HG02642 (cell line): Measurements from ENCODE around the gene OR13C4.
"Not testable (repeated sequence)": the region's sequence is repeated elsewhere in the genome, so short reads cannot be mapped to it uniquely, and the experiment has no call there.

Experiments
- ATAC-seq: cut with Tn5 transposase; IDR thresholded peaks from one replicate; pipeline ENCODE4 v1.9.1; 2021; ENCODE audit warnings: mild to moderate bottlenecking; ENCODE audit not compliant: unreplicated experiment, poor library complexity

Gene OR13C4

DNA sequence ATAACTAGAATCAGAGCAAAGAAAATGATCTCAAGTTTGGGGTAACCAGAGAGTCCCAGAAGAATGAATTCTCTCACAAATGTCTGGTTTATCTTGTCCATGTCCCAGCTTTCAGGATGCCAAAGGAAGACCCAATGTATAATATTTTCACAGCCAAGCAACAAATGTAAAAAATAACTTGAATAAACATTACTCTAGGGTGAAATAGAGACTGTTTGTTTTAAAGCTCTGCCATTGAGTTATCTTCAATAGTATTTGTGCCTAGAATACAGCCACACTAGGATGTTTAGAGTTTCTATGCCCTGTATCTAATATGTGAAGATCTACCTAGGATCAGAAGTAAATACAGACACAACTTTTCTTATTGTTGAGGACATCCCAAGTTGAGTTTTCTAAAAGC, at the start of gene OR13C4:
Gene OR13C4 (minus strand): TSS at position 101 of the 400 bp plus-strand sequence. CDS start 0 bp downstream, at position 101.
- ATAC-seq: no peak

DNA sequence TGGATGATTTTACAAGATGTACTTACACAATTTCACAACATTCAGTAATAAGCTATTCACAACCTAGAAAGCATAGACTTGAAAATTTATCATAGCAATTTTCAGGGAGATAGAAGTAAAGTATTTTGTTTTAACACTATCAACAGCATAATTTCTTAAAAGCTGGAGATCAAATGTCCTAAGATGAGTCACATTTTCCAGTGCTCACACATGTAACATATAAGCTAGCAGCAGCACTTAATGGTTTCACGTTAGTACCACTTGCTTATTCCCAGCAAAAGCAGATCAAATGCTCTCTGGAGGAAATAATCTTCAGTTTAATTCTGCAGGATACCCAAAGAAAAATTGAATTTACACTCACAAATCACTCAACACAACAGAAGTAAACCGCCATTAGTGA, 48.4 kb upstream of the OR13C4 start:
- no peak for ATAC-seq

DNA sequence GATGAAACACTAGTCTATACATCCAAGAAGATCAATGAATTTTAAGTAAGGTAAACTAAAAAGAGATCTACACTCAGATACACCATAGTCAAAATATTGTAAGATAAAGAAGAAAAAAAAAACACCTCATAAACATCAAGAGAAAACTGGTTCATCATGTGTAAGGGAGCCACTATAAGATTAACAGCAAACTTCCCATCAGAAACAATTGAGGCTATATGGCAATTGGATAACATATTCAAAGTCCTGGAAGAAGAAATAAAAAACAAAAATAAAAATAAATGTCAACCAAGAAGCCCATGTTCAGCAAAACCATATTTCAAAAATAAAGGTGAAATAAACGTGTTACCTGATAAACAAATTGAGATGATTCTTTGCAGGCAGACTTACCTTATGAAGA, 45.6 kb upstream of the OR13C4 start:
- no peak for ATAC-seq

DNA sequence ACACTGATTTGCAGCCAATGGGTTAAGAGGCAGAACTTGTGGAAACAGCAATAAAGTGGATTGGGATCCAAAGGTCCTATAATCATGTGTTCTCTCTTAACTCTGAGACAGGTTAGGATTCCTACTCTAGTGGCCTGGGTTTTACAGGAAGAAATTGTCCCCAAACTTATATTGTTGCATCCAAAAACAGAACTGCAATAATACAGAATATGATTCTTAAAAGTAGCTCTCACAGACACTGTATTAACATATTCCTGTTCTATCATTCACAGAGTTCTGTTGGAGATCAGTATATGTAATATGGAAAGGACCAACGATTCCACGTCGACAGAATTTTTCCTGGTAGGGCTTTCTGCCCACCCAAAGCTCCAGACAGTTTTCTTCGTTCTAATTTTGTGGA, 41.9 kb upstream of the OR13C4 start, which contains the start of gene OR13C8:
Gene OR13C8 (plus strand): TSS at position 301 of the 400 bp plus-strand sequence. CDS start 0 bp downstream, at position 301.
- no peak for ATAC-seq

DNA sequence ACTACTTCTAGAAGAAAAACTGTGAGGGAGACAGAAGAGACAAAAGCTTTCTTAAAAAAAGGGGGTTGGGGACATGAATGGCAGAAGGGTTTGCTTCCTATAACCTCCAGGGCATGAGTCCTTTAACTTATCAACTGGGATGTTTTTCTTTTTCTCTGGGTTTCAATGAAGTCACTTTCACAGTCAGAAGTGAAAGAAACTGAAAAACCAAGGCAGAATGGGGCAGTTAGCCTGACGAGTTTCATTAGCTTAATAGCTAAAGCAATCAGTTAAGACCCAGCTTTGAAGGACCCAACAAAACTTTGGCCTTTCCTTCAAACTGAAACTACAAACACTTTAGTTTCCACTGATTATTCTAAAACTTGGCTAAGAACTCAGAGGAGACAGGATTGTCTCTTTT, 37.3 kb upstream of the OR13C4 start:
- ATAC-seq: no peak

DNA sequence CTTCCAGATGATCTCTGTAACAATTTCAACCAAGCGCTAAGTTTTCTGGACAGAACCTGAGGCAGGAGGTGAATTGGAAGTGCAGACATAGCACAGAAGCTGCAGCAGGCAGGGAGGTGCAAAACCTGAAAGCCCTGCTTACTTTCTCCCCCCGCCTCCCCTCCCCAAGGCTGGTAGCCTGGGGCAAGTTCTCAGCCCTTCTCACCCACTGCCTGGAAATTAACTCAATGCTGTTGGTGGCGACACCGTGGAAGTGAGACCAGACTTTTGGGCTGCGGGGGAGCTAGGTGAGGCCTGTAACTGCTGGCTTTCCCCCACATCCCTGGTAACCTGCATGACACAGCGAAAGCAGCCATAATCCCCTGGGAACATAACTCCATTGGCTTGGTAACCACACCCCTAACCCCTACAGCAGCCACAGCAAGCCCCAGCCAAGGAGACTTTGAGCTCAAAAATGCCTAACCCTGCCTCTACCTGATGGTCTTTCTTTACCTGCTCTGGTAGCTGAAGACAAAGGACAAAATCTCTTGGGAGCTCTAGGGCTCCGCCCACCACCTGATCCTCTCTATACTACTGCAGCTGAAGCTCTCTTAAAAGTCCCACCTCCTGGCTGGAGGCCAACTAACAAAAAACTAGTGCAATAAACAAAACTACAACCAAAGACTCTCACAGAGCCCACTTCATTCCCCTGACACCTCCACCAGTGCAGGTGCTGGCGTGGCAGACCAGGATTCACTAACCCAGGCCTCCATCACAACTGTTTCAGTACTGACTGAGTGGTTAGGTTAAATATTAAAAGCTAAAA, 30.0 kb upstream of the OR13C4 start:
- no peak for ATAC-seq

DNA sequence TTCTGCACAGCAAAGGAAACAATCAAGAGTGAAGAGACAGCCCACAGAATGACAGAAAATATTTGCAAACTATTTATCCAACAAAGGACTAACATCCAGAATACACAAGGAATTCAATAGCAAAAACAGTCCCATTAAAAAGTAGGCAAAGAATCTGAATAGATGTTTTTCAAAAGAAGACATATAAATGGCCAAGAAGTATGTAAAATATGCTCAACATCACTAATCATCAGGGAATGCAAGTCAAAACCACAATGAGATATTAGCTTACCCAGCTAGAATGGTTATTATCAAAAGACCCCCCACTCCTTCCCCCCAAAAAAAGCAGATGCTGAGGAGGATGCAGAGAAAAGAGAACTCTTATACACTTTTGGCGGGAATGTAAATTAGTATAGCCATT, 28.5 kb upstream of the OR13C4 start:
- ATAC-seq: no peak

DNA sequence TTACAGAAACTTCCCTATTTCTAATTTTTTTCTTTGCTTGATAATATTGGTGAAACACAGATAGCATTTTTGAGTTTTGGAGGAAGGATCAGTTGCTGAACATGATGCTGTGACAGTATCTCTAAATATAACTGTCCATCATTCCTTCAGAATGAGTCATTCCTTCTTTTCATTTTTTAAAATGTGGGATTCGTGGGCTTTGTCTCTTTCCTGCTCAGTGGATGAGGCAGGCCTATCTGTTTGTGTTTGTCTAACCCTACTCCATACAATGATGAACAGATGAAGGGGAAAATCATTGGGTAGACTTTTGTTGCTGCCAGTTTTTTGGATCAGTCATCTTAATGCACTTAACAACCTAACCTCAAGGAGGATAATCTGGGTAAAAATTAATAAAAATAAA, 26.3 kb upstream of the OR13C4 start:
- ATAC-seq: no peak

DNA sequence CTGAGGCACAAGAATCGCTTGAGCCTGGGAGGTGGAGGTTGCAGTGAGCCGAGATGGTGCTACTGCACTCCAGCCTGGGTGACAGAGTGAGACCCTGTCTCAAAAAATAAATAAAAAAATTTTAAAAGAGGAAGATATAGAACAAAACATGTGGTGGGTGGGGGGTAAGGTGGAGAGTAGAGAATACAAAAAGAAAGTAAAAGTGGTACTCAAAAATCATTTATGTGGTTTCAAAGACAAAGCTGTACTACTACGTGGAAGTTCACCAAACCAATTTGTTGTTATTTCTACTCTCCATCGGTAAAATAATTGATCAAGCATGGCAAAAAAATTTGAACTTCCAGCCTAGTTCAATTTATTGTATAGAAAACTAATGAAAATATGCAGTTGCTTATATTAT, 17.6 kb upstream of the OR13C4 start:
- no peak for ATAC-seq

DNA sequence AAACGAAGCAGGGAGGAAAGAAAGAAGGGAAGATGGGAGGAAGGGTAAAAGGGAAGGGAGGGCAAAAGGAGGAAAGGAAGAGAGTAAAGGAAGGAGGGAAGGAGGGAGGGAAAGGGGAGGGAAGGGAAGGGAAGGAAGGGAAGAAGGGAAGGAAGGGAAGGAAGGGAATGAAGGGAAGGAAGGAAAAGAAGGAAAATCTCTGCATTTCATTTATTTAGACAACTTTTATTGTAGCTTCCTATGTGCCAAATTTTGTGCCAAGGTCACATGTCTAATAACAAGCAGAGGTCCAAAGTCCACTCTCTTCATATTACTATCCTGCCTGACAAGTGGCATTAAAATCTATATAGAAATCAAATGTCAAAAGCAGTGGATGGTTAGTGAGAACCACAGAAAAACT, 12.3 kb upstream of the OR13C4 start:
- ATAC-seq: no peak

DNA sequence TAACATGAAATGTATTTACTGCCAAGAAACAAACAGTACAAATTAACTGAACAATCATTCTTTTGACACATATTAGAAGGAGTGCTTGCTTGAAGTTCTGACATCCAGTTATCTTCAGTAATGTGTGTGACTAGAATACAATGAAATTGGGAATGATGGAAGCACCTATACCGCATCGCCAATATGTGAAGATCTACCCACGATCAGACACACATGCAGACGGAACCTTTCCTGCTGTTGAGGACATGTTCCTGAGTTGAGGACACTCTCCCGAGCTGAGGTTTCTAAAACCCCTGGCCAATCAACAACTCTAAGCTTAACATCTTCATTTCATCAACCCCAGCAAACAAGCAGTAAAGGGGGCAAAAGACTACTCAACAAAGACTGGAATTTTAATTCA, 9.7 kb upstream of the OR13C4 start, which contains the start of gene OR13C3:
Gene OR13C3 (minus strand): TSS at position 101 of the 400 bp plus-strand sequence. CDS start 133 bp downstream, outside the sequence.
- ATAC-seq: no peak

DNA sequence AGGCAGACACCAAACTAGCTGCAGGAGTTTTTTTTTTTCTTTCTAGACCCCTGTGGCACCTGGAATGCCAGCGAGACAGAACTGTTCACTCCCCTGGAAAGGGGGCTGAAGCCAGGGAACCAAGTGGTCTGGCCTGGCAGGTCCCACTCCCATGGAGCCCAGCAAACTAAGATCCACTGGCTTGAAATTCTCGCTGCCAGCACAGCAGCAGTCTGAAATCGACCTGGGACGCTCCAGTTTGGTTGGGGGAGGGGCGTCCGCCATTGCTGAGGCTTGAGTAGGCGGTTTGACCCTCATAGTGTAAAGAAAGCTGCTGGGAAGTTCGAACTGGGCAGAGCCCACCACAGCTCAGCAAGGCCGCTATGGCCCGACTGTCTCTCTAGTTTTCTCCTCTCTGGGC, 6.8 kb downstream of the OR13C4 start:
- ATAC-seq: not testable (repeated sequence)

DNA sequence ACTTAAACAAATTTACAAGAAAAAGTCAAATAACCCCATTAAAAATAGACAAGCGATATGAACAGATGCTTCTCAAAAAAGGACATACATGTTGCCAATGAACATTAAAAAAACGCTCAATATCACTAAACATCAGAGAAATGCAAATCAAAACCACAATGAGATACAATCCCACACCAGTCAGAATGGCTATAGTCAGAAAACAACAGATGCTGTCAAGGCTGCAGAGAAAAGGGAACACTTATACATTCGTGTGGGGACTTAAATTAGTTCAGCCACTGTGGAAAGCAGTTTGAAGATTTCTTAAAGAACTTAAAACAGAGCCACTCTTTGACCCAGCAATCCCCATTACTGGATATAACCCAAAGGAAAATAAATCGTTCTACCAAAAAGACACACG, 12.1 kb downstream of the OR13C4 start:
- no peak for ATAC-seq

DNA sequence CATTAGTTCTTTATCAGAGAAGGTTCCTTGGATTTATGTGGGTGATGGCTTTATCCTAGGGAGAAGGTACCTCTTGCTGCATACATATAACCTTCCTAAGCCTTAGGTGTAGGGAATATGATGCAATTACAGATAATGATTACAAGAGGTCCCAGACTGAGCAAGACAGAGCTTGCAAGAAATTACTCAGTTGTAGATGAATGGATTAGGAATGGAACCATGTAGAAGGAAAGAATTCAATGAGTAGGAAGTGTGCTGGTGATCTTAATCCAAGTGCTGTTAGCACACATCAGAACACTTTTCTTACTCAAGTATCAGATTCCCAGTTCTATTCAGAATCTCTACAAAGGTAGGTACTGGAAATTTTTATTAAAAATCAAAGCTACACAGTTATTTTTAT, 20.4 kb downstream of the OR13C4 start:
- ATAC-seq: no peak

DNA sequence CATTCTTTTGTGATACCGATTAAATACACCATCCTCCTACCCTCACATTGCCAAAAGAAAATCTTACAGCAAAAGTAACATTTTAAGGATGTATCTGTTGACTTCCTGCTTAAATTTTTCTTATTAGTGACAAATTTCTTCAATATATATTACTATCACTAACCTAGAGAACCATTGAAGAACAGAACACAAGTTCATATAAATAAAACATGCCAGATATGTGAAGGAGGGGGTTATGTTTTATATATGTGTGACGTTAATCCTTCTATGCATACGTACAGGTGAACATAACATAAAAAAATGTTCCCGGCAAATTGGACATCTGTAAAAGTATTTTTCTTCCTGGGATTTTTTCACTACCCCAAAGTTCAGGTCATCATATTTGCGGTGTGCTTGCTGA, 23.0 kb downstream of the OR13C4 start, which contains the start of gene OR13F1:
Gene OR13F1 (plus strand): TSS at position 301 of the 400 bp plus-strand sequence. CDS start 0 bp downstream, at position 301.
- no peak for ATAC-seq

DNA sequence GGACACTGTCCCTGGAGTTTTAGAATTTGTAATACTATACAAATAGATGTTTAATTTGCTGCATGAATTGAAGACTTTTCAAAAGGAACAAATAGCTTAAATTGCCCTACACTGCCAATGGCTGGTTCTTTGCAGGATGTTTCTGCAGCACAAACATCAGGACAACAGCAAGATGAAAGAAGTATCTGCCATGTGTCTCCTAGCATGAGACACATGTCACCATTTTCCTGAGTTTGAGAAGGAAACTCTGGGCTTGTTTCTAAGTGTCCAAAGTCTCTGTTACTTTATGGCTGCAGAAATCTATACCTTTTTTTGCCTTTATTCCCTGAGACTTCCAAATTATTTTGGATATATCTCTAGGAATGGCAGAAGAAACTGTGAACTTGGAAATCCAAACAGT, 23.6 kb downstream of the OR13C4 start:
- ATAC-seq: no peak

DNA sequence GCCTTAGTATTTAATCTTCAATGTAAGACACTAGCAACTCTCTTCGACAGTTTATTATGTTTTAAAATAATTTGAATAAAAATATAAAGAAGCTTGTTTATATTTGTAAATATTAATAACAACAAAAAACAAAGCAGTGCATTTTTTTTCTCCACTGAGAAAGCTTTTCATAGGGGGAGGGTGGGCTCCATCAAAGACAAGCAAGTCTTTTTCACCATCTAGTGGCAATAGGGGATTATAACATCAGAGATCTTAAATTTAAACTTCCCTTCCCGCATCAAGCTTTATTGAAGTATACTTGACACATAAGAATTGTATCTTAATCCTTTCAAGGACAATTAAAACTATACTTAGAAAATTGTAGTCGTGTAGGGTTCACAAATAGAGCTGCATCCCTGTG, 32.2 kb downstream of the OR13C4 start:
- ATAC-seq: no peak

DNA sequence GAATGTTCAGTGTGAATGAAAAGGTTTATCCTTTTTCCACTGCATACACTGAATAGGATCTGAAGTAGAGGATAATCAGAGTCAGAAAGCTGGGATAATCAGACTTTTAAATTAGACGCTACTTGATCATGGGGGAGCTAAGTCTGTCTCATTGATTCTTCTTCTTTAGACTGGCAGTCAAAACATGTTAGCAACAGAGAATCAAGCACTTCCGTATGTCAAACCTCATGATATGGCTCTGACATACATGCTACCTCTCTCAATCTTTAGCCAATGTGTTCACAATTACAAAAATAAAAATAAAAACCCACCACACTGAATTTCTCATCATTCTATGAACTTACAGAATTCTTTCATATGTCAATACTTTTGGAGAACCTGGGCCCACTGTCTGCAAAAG, 42.0 kb downstream of the OR13C4 start:
- no peak for ATAC-seq

DNA sequence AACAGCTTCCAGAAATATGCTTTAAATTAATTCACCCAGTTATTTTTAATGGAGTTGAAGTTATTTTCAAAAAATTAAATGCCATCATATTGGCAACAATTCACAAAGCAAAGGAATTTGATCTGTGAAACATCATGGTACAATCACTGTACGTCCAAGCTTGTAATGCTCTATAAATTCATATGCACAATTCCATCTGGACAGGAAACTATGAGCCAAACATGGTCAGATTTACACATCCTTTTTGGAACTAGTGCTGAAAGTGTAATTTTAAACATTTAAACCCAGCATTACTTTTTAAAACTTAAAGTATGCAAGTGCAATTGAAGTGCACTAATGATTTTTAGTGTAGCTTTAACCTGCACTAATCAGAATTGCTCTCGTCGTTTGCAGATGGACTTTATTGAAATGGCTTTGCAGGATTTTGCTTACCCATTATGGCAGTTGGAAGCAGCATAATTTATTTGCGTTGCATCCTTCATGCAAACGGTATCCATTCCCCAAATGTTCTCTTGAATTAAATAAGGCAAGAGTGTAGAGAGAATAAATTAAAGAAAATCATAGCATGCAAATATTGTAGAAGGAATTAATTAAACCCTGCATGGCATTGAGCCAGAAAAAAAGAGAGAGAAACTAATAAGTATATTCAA, 44.0 kb downstream of the OR13C4 start:
- no peak for ATAC-seq
